Measurements from ENCODE around the gene PHC2.

DNA sequence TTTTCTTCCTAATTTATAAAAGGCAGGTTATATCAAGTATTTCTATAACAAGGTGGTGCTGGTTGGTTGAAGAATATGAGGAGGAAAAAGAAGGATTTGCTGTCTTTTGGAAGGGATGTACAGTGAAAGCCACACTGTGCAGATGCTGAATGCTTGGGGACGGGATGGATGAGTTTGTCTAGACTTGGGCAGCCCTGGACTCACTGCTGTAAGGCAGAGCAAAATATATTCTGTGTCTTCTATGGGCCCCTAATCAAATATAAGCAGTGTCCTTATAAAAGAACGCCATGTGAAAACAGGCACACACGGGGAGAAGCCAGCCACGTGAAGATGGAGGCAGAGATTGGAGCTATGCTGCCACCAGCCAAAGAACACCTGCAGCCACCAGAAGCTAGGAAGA is 47.4 kb downstream of the PHC2 start:
- TF ChIP-seq, protein P1, sequence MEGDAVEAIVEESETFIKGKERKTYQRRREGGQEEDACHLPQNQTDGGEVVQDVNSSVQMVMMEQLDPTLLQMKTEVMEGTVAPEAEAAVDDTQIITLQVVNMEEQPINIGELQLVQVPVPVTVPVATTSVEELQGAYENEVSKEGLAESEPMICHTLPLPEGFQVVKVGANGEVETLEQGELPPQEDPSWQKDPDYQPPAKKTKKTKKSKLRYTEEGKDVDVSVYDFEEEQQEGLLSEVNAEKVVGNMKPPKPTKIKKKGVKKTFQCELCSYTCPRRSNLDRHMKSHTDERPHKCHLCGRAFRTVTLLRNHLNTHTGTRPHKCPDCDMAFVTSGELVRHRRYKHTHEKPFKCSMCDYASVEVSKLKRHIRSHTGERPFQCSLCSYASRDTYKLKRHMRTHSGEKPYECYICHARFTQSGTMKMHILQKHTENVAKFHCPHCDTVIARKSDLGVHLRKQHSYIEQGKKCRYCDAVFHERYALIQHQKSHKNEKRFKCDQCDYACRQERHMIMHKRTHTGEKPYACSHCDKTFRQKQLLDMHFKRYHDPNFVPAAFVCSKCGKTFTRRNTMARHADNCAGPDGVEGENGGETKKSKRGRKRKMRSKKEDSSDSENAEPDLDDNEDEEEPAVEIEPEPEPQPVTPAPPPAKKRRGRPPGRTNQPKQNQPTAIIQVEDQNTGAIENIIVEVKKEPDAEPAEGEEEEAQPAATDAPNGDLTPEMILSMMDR (IDR thresholded peaks at IDR 0.05): no peak
- no peak for TF ChIP-seq POLR2A (IDR thresholded peaks at IDR 0.05)
